Breast epithelium (tissue), 4 donors: ENCODE data around the gene SHISA7. TPM values are rescaled to one million over a fixed set of nuclear protein-coding genes. Genes with fewer than 3 reads are reported as not detected.
"Not testable (repeated sequence)": the region's sequence is repeated elsewhere in the genome, so short reads cannot be mapped to it uniquely, and the experiment has no call there.

Source experiments
- DNase-seq, 2 donors: peaks; one replicate each; pipeline ENCODE4 v3.0.0-alpha.2; 2019; ENCODE audit warnings: low spot score in 2 of 2
- H3K27ac ChIP-seq, 2 donors: fragments of 200-600 bp; sonication (generic) in 1 of 2; one replicate each; pipeline ENCODE4 v1.5.1; 2016 to 2019; ENCODE audit warnings: mild to moderate bottlenecking in 1 of 2
- H3K27me3 ChIP-seq, 2 donors: fragments of 200-600 bp; sonication (generic) in 1 of 2; one replicate each; pipeline versions ENCODE4 v1.5.1 to v1.6.0; 2017 to 2019; ENCODE audit warnings: control low read depth in 1 of 2, mild to moderate bottlenecking in 1 of 2
- H3K36me3 ChIP-seq: fragments of 200-600 bp; one replicate; pipeline ENCODE4 v1.5.1; 2019
- H3K4me1 ChIP-seq, 2 donors: fragments of 200-600 bp; sonication (generic); one replicate each; pipeline ENCODE4 v1.5.1; 2016 to 2019; ENCODE audit warnings: control low read depth in 1 of 2
- H3K4me3 ChIP-seq, 3 donors: fragments of 200-600 bp; sonication (generic); 1 replicate in 2 of 3; 2 replicates in 1 of 3; pipeline ENCODE4 v1.5.1; 2016 to 2019; ENCODE audit warnings: mild to moderate bottlenecking in 3 of 3, moderate library complexity in 2 of 3
- H3K9me3 ChIP-seq, 2 donors: fragments of 200-600 bp; sonication (generic) in 1 of 2; one replicate each; pipeline ENCODE4 v1.5.1; 2016 to 2019; ENCODE audit warnings: control low read depth in 1 of 2
- CTCF ChIP-seq, 3 donors: fragments of 450-650 bp; IDR thresholded peaks; one replicate each; pipeline ENCODE4 v1.5.1; 2016 to 2017; ENCODE audit warnings: antibody characterized with exemption in 3 of 3, mild to moderate bottlenecking in 3 of 3, moderate library complexity in 3 of 3
- POLR2A ChIP-seq: fragments of 450-650 bp; IDR thresholded peaks from one replicate; pipeline ENCODE4 v1.6.1; 2016; ENCODE audit warnings: antibody characterized with exemption, mild to moderate bottlenecking, moderate library complexity
- POLR2AphosphoS5 ChIP-seq, 3 donors: sonication (generic); formaldehyde crosslinking; IDR thresholded peaks; one replicate each; pipeline ENCODE4 v1.6.1; 2017; ENCODE audit warnings: antibody characterized with exemption in 3 of 3
- intact Hi-C: fragments of 100-400 bp; cut with DNase I; formaldehyde crosslinking; loops from one replicate; pipeline ENCODE4 v1.15.1; 2023; ENCODE audit warnings: low total_unique reads
- total RNA-seq, 3 donors: library from RNA; depleted of rRNA; stranded (reverse); fragments of >200 nt; gene quantifications; one replicate each; pipeline ENCODE4 v1.1.0, GENCODE V29; 2016

Gene SHISA7
- total RNA-seq, 3 donors from 2014 or later = 0.29 TPM; not detected in 2

GRCh38 chr19:55408533-55408872, 34.6 kb downstream of the SHISA7 start:
- peaks cover 4 to 10% of the 10 kb centered on the region in 2 donors for H3K4me1 ChIP-seq
- DNase-seq = peak in 1 of 2 donors; percentile 25
- intact Hi-C loops = no loop called here
- peak overlapping the region; percentile 93 to 99 for H3K27ac ChIP-seq
- H3K27me3 ChIP-seq = no peaks in the 10 kb centered on the region
- no peaks in the 10 kb centered on the region for H3K36me3 ChIP-seq
- TF ChIP-seq POLR2AphosphoS5 (IDR thresholded peaks at IDR 0.05) = no peak
- TF ChIP-seq CTCF (IDR thresholded peaks at IDR 0.05) = peak in 1 of 3 donors; percentile 10
- no peaks in the 10 kb centered on the region for H3K9me3 ChIP-seq
- H3K4me3 ChIP-seq = peak overlapping the region; percentile 94 to 95 (median 95)

- peak; percentile 59 to 93 (median 65) for TF ChIP-seq POLR2AphosphoS5 (IDR thresholded peaks at IDR 0.05)
- TF ChIP-seq CTCF (IDR thresholded peaks at IDR 0.05) = no peak
- peak; percentile 34 for TF ChIP-seq POLR2A
- Histone ChIP-seq H3K27ac (peak overlapping the region; percentile 93 to 99), H3K4me1 (peaks cover 4 to 10% of the 10 kb centered on the region in 2 donors), H3K4me3 (peak overlapping the region; percentile 94 to 95 (median 95)), H3K27me3 (no peaks in the 10 kb centered on the region), H3K9me3 (no peaks in the 10 kb centered on the region), H3K36me3 (no peaks in the 10 kb centered on the region)
- DNase-seq = peak; percentile 98
- intact Hi-C loops = no loop called here
Measured at GRCh38 chr19:55407800-55408532, 35.1 kb downstream of the SHISA7 start.

GRCh38 chr19:55407550-55407799, 35.6 kb downstream of the SHISA7 start, which contains the start of gene UBE2S:
TSS of gene UBE2S (minus strand) at chr19:55407788. CDS start at chr19:55407589, 199 bp downstream.
- intact Hi-C loops, H3K9me3 ChIP-seq, H3K4me1 ChIP-seq, H3K36me3 ChIP-seq, DNase-seq, H3K27me3 ChIP-seq: not testable (repeated sequence)
- Histone ChIP-seq H3K27ac (peak within 1 kb of the TSS; percentile 93 to 99), H3K4me3 (peak within 1 kb of the TSS; percentile 94 to 95 (median 95))
- peak in 2 of 3 donors; percentile 95 to 98 for TF ChIP-seq POLR2AphosphoS5 (IDR thresholded peaks at IDR 0.05)

DNA sequence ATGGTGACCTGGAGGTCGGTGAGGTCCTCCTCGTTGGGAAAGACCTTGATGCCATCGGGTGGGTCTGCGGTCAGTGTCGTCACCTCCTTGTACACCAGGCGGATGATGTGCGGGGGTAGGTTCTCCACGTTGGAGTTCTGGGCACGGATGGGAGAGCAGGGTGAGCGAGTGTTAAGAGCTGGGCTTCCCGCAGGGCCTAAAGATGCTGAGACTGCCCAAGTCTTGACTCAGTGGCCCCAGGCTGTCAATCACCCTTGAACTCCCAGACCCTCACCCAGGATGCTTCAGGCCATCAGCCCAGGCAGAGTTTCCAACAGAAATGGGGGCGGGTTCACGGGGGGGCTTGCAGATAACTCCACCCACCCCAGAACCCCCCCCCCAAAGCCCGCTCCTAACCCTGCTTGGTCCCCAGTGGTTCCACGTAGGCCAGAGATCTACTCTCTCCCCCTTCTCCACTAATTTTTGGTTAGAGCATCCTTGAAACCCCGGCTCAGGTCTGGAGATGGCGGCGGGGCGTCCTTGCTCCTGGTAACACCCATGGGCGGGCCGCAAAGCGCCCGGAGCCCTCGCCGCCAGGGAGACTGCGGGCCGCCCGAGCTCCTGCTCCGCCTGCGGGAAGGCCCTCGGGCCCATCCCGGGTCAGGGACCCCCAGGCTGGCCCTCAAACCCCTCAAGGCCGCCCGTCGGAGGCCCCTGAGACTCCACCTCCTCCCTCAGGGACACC, 36.1 kb downstream of the SHISA7 start:
- no peak for TF ChIP-seq POLR2A
- no peak for TF ChIP-seq CTCF (IDR thresholded peaks at IDR 0.05)
- no peak for TF ChIP-seq POLR2AphosphoS5 (IDR thresholded peaks at IDR 0.05)
- no peak for DNase-seq
- intact Hi-C loops = no loop called here

DNA sequence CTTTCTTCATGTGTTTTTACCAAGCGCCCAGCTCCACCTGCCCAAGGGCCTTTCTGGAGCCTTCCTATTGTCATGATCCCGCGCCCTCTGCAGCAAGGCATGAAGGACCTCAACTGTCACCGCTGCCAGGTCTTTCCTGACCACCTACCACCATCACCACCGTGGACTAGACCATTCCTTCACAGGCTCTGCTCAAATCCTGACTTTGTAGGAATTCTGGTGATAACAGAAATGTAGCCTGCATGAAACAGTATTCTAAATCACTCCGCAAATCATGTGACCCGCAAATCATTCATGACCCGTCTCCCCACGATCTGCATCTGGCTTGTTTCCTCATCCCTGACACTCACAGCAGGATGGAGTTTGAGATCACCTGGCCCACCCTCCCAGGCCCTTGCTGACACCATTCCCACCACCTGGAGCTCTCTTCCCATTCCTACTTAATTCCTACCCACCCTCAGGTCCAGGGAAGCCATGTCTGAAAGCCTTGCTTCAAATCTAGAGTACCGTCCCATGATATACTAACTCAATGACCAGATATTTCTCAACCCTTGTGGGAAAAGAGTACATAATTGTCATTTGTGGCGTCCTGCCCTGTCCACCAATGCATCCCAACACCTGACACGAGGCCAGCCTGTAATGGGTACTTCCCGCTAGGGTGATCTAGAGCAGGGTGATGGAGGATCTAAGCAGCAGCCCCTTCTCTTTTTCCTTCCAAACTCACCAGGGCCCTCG, 36.8 kb downstream of the SHISA7 start:
- DNase-seq = no peak
- H3K27ac ChIP-seq = peak overlapping the region in 1 of 2 donors; percentile 93
- intact Hi-C loops = no loop called here
- H3K36me3 ChIP-seq = no peaks in the 10 kb centered on the region
- peaks cover 4 to 10% of the 10 kb centered on the region in 2 donors for H3K4me1 ChIP-seq
- TF ChIP-seq CTCF (IDR thresholded peaks at IDR 0.05) (no peak), POLR2AphosphoS5 (IDR thresholded peaks at IDR 0.05) (no peak), POLR2A (no peak)
- no peaks in the 10 kb centered on the region for H3K27me3 ChIP-seq
- H3K4me3 ChIP-seq = peak overlapping the region; percentile 94 to 95 (median 95)
- no peaks in the 10 kb centered on the region for H3K9me3 ChIP-seq

More for the DNA sequence above, 36.1 kb downstream of the SHISA7 start:
- H3K36me3 ChIP-seq = no peaks in the 10 kb centered on the region
- no peaks in the 10 kb centered on the region for H3K9me3 ChIP-seq
- no peaks in the 10 kb centered on the region for H3K27me3 ChIP-seq
- H3K4me3 ChIP-seq = peak overlapping the region; percentile 94 to 95 (median 95)
- H3K27ac ChIP-seq = peak overlapping the region; percentile 93 to 99
- peaks cover 4 to 10% of the 10 kb centered on the region in 2 donors for H3K4me1 ChIP-seq
